Measurements from ENCODE around the gene TRIM47. TPM values are rescaled to one million over a fixed set of nuclear protein-coding genes. Genes with fewer than 3 reads are reported as not detected.

Gene TRIM47
- total RNA-seq, 1 experiment from 2014 or later = 6.9 TPM

- no peaks in the 10 kb centered on the region for H3K27me3 ChIP-seq (ENCODE audit: insufficient read depth, low read length)
- H3K18ac ChIP-seq (ENCODE audit: insufficient read length, low read depth, low read length) = no peak overlapping the region
- no peak overlapping the region for H2BK5ac ChIP-seq (ENCODE audit: insufficient read length, low read length)
- no peak overlapping the region for H3T11ph ChIP-seq (ENCODE audit: low read length)
- no peak overlapping the region for H3K14ac ChIP-seq (ENCODE audit: insufficient read depth, low read length)
- H3K4ac ChIP-seq (ENCODE audit: low read depth, low read length) = no peak overlapping the region
- peak; percentile 91 for TF ChIP-seq CTCF (conservative IDR thresholded peaks at IDR 0.05)
- no peaks in the 10 kb centered on the region; the same call in 1 of the 2 replicates for H3K4me1 ChIP-seq (ENCODE audit: insufficient read depth, low read length)
- no peaks in the 10 kb centered on the region for H3K23me2 ChIP-seq (ENCODE audit: insufficient read length, low read depth, low read length, poor library complexity, severe bottlenecking)
- H4K91ac ChIP-seq (ENCODE audit: insufficient read length, low read depth, low read length) = no peak overlapping the region
- no peaks in the 10 kb centered on the region for H4K20me1 ChIP-seq (ENCODE audit: control insufficient read depth, insufficient read depth, insufficient read length)
- no peak overlapping the region for H2AK5ac ChIP-seq (ENCODE audit: insufficient read length, low read length)
- no CpG with 5 or more reads among the region's 21 CpGs for WGBS (ENCODE audit: extremely low coverage, insufficient read length, low lambda C conversion rate)
- no peak overlapping the region for H3K9ac ChIP-seq (ENCODE audit: extremely low read depth, insufficient read length, low read length)
- no peak overlapping the region for H2BK12ac ChIP-seq (ENCODE audit: insufficient read length, low read depth, low read length)
- H3K4me3 Mint-ChIP-seq = peak overlapping the region; percentile 29 to 57; a peak in 3 of 5 replicates
- no peaks in the 10 kb centered on the region for H3K79me1 ChIP-seq (ENCODE audit: insufficient read depth, low read depth, low read length, poor library complexity, severe bottlenecking)
- H3K4me2 ChIP-seq (ENCODE audit: insufficient read depth, insufficient read length, low read length) = no peak overlapping the region
- H2AFZ ChIP-seq (ENCODE audit: low read length) = no peak overlapping the region
- no peaks in the 10 kb centered on the region for H3K9me3 Mint-ChIP-seq
- H3K4me1 Mint-ChIP-seq = peaks cover 20 to 27% of the 10 kb centered on the region in 2 experiments
- peak; percentile 97 for DNase-seq
- H3K27ac ChIP-seq (ENCODE audit: insufficient read length, low read depth, low read length) = no peak overlapping the region
- no peak overlapping the region for H4K8ac ChIP-seq (replicated peaks; ENCODE audit: insufficient read length, low read depth, low read length)
- H4K5ac ChIP-seq (ENCODE audit: insufficient read length, low read depth, low read length) = no peak overlapping the region
- H2BK20ac ChIP-seq (ENCODE audit: low read depth, low read length, poor library complexity, severe bottlenecking) = no peak overlapping the region
- no peaks in the 10 kb centered on the region for H3K79me2 ChIP-seq (ENCODE audit: insufficient read depth, low read length)
- no peak overlapping the region for H2BK120ac ChIP-seq (ENCODE audit: low read depth, low read length, poor library complexity, severe bottlenecking)
- peak overlapping the region in 2 of 3 experiments; percentile 63 to 96; a peak in 3 of 7 replicates for H3K27ac Mint-ChIP-seq
- H3K36me3 Mint-ChIP-seq (ENCODE audit: insufficient read depth in 1 of 3, low read depth in 3 of 3) = peaks cover 0 to 14% (median 14%) of the 10 kb centered on the region in 3 experiments; a peak in 6 of 7 replicates
- no peak overlapping the region for H2BK15ac ChIP-seq (ENCODE audit: low read depth, low read length)
- no peaks in the 10 kb centered on the region for H3K27me3 Mint-ChIP-seq (ENCODE audit: low read depth)
- no peak overlapping the region for H3K23ac ChIP-seq (ENCODE audit: insufficient read length, low read depth, low read length)
- no peaks in the 10 kb centered on the region for H3K9me3 ChIP-seq (ENCODE audit: control insufficient read depth, low read depth, low read length)
- H3K56ac ChIP-seq (ENCODE audit: insufficient read length, low read depth, low read length) = no peak overlapping the region
These were observed 50.9 kb downstream of the TRIM47 start for GRCh38 chr17:75827308-75828075.

Data from H9 (cell line).